Neuronal stem cell (in vitro differentiated cells): Measurements from ENCODE around the gene KCNJ5.

Experiments
- DNase-seq: peaks from one replicate; pipeline ENCODE4 v3.0.0-alpha.2; 2013; ENCODE audit warnings: low spot score
- H2AFZ ChIP-seq: one replicate; pipeline ENCODE4 v1.6.1; 2013; ENCODE audit warnings: mild to moderate bottlenecking, low read length, inconsistent platforms
- H2AK5ac ChIP-seq: 2 replicates; pipeline ENCODE4 v1.6.1; 2013; ENCODE audit warnings: low read depth, mild to moderate bottlenecking, inconsistent platforms, low read length, moderate library complexity, mixed read lengths
- H2BK120ac ChIP-seq: 2 replicates; pipeline ENCODE4 v1.6.1; 2013; ENCODE audit warnings: low read depth, mild to moderate bottlenecking, inconsistent platforms, low read length, moderate library complexity, mixed read lengths
- H2BK12ac ChIP-seq: one replicate; pipeline ENCODE4 v1.6.1; 2013; ENCODE audit warnings: low read length, inconsistent platforms
- H2BK15ac ChIP-seq: 2 replicates; pipeline ENCODE4 v1.6.1; 2013; ENCODE audit warnings: mild to moderate bottlenecking, low read length, inconsistent platforms, mixed read lengths
- H2BK5ac ChIP-seq: one replicate; pipeline ENCODE4 v1.6.1; 2013; ENCODE audit warnings: inconsistent platforms, mild to moderate bottlenecking, low read length, moderate library complexity
- H3K14ac ChIP-seq: one replicate; pipeline ENCODE4 v1.6.1; 2013; ENCODE audit warnings: low read length, inconsistent platforms
- H3K18ac ChIP-seq: 2 replicates; pipeline ENCODE4 v1.6.1; 2013; ENCODE audit warnings: low read length, inconsistent platforms
- H3K23ac ChIP-seq: 2 replicates; pipeline ENCODE4 v1.6.1; 2013; ENCODE audit warnings: low read depth, mild to moderate bottlenecking, mixed read lengths, low read length, inconsistent platforms; ENCODE audit not compliant: poor library complexity
- H3K27ac ChIP-seq: replicated peaks from 3 replicates; pipeline ENCODE4 v1.5.1; 2013; ENCODE audit warnings: low read length, inconsistent platforms
- H3K27me3 ChIP-seq, 3 experiments: 2 replicates each; pipeline ENCODE4 v1.6.1; 2013; ENCODE audit warnings: low read length in 3 of 3, mild to moderate bottlenecking in 2 of 3, inconsistent platforms in 1 of 3, low read depth in 1 of 3, mixed read lengths in 1 of 3, moderate library complexity in 1 of 3; ENCODE audit not compliant: control insufficient read depth in 3 of 3, insufficient read depth in 3 of 3
- H3K36me3 ChIP-seq, 2 donors: replicated peaks in 1 of 2; 2 replicates each; pipeline ENCODE4 v1.6.1; 2013; ENCODE audit warnings: low read length in 2 of 2; ENCODE audit not compliant: control insufficient read depth in 2 of 2, insufficient read depth in 2 of 2
- H3K4ac ChIP-seq: 2 replicates; pipeline ENCODE4 v1.6.1; 2013; ENCODE audit warnings: inconsistent platforms, mild to moderate bottlenecking, low read length, moderate library complexity
- H3K4me1 ChIP-seq, 2 donors: 1 replicate in 1 of 2; 2 replicates in 1 of 2; pipeline ENCODE4 v1.6.1; 2013; ENCODE audit warnings: low read length in 2 of 2, low read depth in 1 of 2; ENCODE audit not compliant: control insufficient read depth in 2 of 2, insufficient read depth in 1 of 2
- H3K4me2 ChIP-seq: one replicate; pipeline ENCODE4 v1.6.1; 2013; ENCODE audit warnings: mild to moderate bottlenecking, low read length, inconsistent platforms; ENCODE audit not compliant: insufficient read depth, poor library complexity, severe bottlenecking
- H3K4me3 ChIP-seq, 2 donors: 2 replicates each; pipeline ENCODE4 v1.5.1; 2013; ENCODE audit warnings: low read length in 2 of 2, mild to moderate bottlenecking in 2 of 2, inconsistent platforms in 1 of 2, moderate library complexity in 1 of 2
- H3K79me1 ChIP-seq: one replicate; pipeline ENCODE4 v1.6.1; 2013; ENCODE audit warnings: low read depth, mild to moderate bottlenecking, inconsistent platforms, low read length, moderate library complexity
- H3K9ac ChIP-seq: one replicate; pipeline ENCODE4 v1.6.1; 2013; ENCODE audit warnings: mild to moderate bottlenecking, low read depth, low read length, inconsistent platforms; ENCODE audit not compliant: poor library complexity
- H3K9me3 ChIP-seq, 2 donors: replicated peaks in 1 of 2; 2 replicates each; pipeline versions ENCODE3 to v1.6.1; 2013; ENCODE audit warnings: low read length in 2 of 2, mild to moderate bottlenecking in 2 of 2, inconsistent platforms in 1 of 2, low read depth in 1 of 2, mixed read lengths in 1 of 2, moderate library complexity in 1 of 2; ENCODE audit not compliant: control insufficient read depth in 2 of 2, insufficient read depth in 1 of 2
- H4K8ac ChIP-seq: one replicate; pipeline ENCODE4 v1.6.1; 2013; ENCODE audit warnings: low read depth, mild to moderate bottlenecking, inconsistent platforms, low read length, moderate library complexity
- H4K91ac ChIP-seq: one replicate; pipeline ENCODE4 v1.6.1; 2013; ENCODE audit warnings: low read length, low read depth, mild to moderate bottlenecking, inconsistent platforms; ENCODE audit not compliant: poor library complexity
- WGBS, 2 donors: extraction: QIAGEN DNeasy Blood & Tissue Kit; methylation state at CpG; one replicate each; pipeline ENCODE4 v1.1.7; 2013; ENCODE audit warnings: missing lambda C conversion rate in 2 of 2, mixed read lengths in 1 of 2; ENCODE audit not compliant: insufficient read length in 2 of 2, insufficient replicate concordance in 1 of 2; ENCODE audit errors: extremely low coverage in 2 of 2; 5-methylcytosine and 5-hydroxymethylcytosine counted together

The KCNJ5 gene

DNA sequence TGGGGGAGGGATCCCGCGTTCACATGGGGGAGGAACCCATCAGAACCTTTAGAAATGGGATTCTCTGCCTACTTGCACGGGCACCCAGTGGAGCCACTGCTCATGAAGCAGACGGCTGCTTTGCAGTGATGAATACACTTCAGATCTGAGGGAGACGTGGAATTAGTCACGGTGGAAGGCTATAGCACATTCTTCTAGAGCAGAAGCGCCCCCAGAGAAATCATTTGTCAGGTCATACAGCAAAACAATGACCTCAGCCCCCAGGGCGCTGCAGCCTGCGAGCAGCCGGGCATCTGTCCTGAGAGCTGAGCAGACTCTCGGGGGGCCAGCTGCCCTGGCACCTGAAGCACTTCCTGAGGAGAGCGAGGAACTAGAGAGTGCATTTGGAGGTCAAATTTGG lies 38.8 kb downstream of the KCNJ5 start:
- H3K4ac ChIP-seq: no peak overlapping the region
- H2AFZ ChIP-seq: peak overlapping the region; percentile 3
- no peak overlapping the region for H2AK5ac ChIP-seq
- no peak overlapping the region for H2BK120ac ChIP-seq
- H3K14ac ChIP-seq: no peak overlapping the region
- H2BK12ac ChIP-seq: no peak overlapping the region
- H3K9me3 ChIP-seq: no peaks in the 10 kb centered on the region
- H3K4me2 ChIP-seq: no peak overlapping the region
- no peak overlapping the region for H4K8ac ChIP-seq
- H3K27ac ChIP-seq: no peak overlapping the region
- peaks cover 2 to 41% (median 22%) of the 10 kb centered on the region in 3 experiments for H3K27me3 ChIP-seq
- no peaks in the 10 kb centered on the region for H3K79me1 ChIP-seq
- no peak overlapping the region for H3K9ac ChIP-seq
- no peak overlapping the region for H4K91ac ChIP-seq
- no CpG with 5 or more reads among the region's 12 CpGs for WGBS, 2 donors
- H2BK5ac ChIP-seq: peak overlapping the region; percentile 19
- H3K36me3 ChIP-seq: no peaks in the 10 kb centered on the region
- H2BK15ac ChIP-seq: peak overlapping the region; percentile 76
- peak overlapping the region; percentile 31 for H3K18ac ChIP-seq
- H3K4me1 ChIP-seq: peaks cover 13 to 14% of the 10 kb centered on the region in 2 donors
- no peak overlapping the region for H3K23ac ChIP-seq
- no peak for DNase-seq
- no peak overlapping the region for H3K4me3 ChIP-seq

- no peak overlapping the region for H3K14ac ChIP-seq
- WGBS, 2 donors: no CpG with 5 or more reads among the region's 3 CpGs
- H2BK12ac ChIP-seq: no peak overlapping the region
- no peak overlapping the region for H2AK5ac ChIP-seq
- H3K4ac ChIP-seq: no peak overlapping the region
- H3K4me1 ChIP-seq: peaks cover 9 to 11% of the 10 kb centered on the region in 2 donors
- H4K8ac ChIP-seq: no peak overlapping the region
- no peak overlapping the region for H2BK15ac ChIP-seq
- H3K9ac ChIP-seq: no peak overlapping the region
- H3K23ac ChIP-seq: no peak overlapping the region
- H3K18ac ChIP-seq: no peak overlapping the region
- DNase-seq: no peak
- H3K27ac ChIP-seq: no peak overlapping the region
- H3K9me3 ChIP-seq: no peaks in the 10 kb centered on the region
- no peak overlapping the region for H3K4me3 ChIP-seq
- peaks cover 2 to 38% (median 17%) of the 10 kb centered on the region in 3 experiments for H3K27me3 ChIP-seq
- H2BK5ac ChIP-seq: no peak overlapping the region
- H3K4me2 ChIP-seq: no peak overlapping the region
- H2AFZ ChIP-seq: no peak overlapping the region
- no peaks in the 10 kb centered on the region for H3K79me1 ChIP-seq
- H2BK120ac ChIP-seq: no peak overlapping the region
- no peaks in the 10 kb centered on the region for H3K36me3 ChIP-seq
- H4K91ac ChIP-seq: no peak overlapping the region
Observed at GRCh38 chr11:128931066-128931465, 39.9 kb downstream of the KCNJ5 start.

DNA sequence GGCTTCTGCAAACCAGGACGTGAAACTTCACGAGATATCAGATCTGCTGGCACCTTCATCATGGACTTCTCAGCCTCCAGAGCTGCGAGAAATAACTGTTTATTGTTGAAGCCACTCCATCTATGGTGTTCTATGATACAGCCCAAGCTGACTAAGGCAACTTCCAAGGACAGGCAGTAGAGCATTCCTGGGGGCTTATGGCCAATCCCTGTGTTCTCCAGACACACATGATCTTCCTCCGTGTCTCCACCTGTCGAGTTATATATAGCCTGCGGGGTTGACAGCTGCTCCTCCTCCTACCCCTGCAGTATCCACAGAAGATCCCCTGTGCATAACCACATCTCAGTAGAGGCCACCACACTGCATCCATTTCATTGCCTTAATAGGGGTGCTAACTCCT lies 40.5 kb downstream of the KCNJ5 start:
- DNase-seq: no peak
- no peak overlapping the region for H3K23ac ChIP-seq
- no peaks in the 10 kb centered on the region for H3K79me1 ChIP-seq
- no peak overlapping the region for H3K18ac ChIP-seq
- no peaks in the 10 kb centered on the region for H3K36me3 ChIP-seq
- no peak overlapping the region for H2BK120ac ChIP-seq
- no peaks in the 10 kb centered on the region for H3K9me3 ChIP-seq
- H3K4me2 ChIP-seq: no peak overlapping the region
- peaks cover 11 to 13% of the 10 kb centered on the region in 2 donors for H3K4me1 ChIP-seq
- no peak overlapping the region for H3K27ac ChIP-seq
- no peak overlapping the region for H3K4ac ChIP-seq
- no peak overlapping the region for H4K8ac ChIP-seq
- no peak overlapping the region for H2AK5ac ChIP-seq
- no peak overlapping the region for H2BK15ac ChIP-seq
- H4K91ac ChIP-seq: no peak overlapping the region
- WGBS, 2 donors: no CpG with 5 or more reads among the region's 6 CpGs
- no peak overlapping the region for H2AFZ ChIP-seq
- no peak overlapping the region for H3K9ac ChIP-seq
- H3K4me3 ChIP-seq: no peak overlapping the region
- H3K14ac ChIP-seq: no peak overlapping the region
- H3K27me3 ChIP-seq: peaks cover 2 to 32% (median 12%) of the 10 kb centered on the region in 3 experiments
- no peak overlapping the region for H2BK5ac ChIP-seq
- no peak overlapping the region for H2BK12ac ChIP-seq

DNA sequence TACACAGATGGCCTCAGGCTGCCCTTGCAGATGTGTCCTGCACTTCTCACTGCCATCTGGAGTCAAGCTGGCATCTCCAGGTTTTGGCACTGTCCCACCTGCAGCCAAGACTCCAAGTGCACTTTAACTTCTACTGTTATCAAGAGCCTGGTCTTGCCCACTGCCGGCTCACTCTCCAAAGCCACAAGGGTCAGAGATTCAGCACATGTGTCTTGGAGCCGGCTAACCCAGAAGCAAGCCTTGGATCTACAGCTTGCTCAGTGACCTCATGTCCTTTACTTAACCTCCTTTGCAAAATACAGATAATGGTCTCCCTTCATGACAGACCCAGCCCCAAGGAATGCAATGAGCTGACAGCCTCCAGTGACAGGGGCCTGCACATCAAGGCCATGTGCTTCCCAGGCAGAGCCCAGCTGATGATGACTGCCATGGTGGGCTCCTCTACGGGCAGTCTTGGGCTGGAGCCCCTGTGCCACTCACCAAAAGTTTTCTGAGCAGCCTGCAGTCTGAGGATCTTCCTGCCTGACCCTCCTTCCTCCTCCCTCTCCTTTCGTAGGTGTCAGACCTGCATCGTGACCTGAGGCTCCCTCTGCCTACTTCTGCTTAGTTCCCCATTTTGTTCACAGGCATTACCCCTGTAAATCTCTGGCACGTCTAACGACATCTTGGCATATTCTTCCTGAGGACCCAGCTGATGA lies 42.5 kb downstream of the KCNJ5 start:
- no peak overlapping the region for H2BK120ac ChIP-seq
- no peak overlapping the region for H2BK15ac ChIP-seq
- no peak overlapping the region for H2BK12ac ChIP-seq
- H2AFZ ChIP-seq: no peak overlapping the region
- H3K27me3 ChIP-seq: peaks cover 0 to 15% (median 1%) of the 10 kb centered on the region in 3 experiments
- H3K36me3 ChIP-seq: no peaks in the 10 kb centered on the region
- H3K23ac ChIP-seq: no peak overlapping the region
- H4K91ac ChIP-seq: no peak overlapping the region
- H3K4me1 ChIP-seq: peaks cover 17 to 20% of the 10 kb centered on the region in 2 donors
- no peaks in the 10 kb centered on the region for H3K79me1 ChIP-seq
- no peak overlapping the region for H3K4ac ChIP-seq
- H3K9me3 ChIP-seq: no peaks in the 10 kb centered on the region
- peak overlapping the region; percentile 51 for H2AK5ac ChIP-seq
- WGBS, 2 donors: no CpG with 5 or more reads among the region's 7 CpGs
- H3K9ac ChIP-seq: no peak overlapping the region
- no peak overlapping the region for H2BK5ac ChIP-seq
- no peak overlapping the region for H3K27ac ChIP-seq
- no peak overlapping the region for H3K18ac ChIP-seq
- no peak overlapping the region for H3K14ac ChIP-seq
- DNase-seq: no peak
- no peak overlapping the region for H4K8ac ChIP-seq
- no peak overlapping the region for H3K4me3 ChIP-seq
- no peak overlapping the region for H3K4me2 ChIP-seq
